ENCODE results near the gene SDC4.

Gene SDC4

DNA sequence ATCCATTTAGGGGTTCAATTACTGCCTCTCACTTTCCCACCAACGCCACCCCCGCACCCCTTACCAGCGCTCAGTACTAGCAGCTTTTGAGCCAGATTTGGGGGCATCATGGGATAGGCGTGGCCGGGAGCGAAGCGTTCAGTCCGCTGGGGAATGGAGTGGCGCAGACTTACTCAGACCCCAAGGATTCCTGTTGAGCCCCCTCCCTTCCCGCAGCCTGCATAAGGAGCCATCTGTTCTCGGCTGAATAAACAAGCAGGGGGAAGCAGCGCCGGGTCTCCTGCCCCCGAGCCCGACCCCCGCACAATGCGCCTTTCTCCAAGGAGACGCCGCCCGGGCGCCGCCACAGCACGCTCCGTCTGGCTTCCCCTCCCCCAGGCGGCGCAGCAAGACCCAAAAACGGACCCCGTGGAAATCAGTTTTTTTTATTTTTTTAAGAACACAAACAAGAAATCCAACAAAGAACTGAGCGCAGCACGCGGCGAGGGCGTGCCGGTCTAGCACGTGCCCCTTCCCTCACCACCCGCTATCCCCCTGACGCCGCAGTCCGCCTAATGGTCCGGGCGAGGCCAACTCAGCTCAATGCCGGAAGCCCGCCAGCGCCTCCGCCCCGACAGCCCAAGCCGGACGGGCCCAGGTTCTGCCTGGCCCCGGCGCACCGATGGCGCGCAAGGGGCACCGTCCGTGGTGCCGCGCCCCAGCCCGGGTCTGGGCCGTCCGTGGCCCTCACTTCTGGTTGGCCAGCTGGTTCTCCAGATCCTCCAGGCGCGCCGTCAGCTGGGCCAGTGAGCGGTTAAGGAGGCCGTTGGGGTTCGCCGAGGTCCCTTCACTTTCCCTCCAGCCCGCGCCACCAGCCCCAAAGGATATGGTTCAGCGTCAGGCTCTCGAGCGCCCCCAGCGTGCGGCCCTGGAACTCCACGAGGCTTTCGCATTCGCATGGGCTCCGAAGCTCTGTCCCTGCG is 54.9 kb downstream of the SDC4 start:
- H3K27me3 ChIP-seq (ENCODE audit: insufficient read depth, low read length, poor library complexity, severe bottlenecking), result no peaks in the 10 kb centered on the region
- no peaks in the 10 kb centered on the region for H3K9me2 ChIP-seq (replicated peaks; ENCODE audit: low read depth, low read length)
- no peaks in the 10 kb centered on the region for H3F3A ChIP-seq (ENCODE audit: low read depth)
- no peaks in the 10 kb centered on the region for H3K4me1 ChIP-seq (ENCODE audit: insufficient read depth, low read length, poor library complexity, severe bottlenecking)
- H3K9ac ChIP-seq (ENCODE audit: low read depth, low read length, poor library complexity, severe bottlenecking), result no peak overlapping the region
- no peak overlapping the region for H3K4me2 ChIP-seq (ENCODE audit: low read depth, low read length, poor library complexity, severe bottlenecking)
- no peaks in the 10 kb centered on the region for H3K36me3 ChIP-seq (ENCODE audit: insufficient read depth, low read length)
- no peak overlapping the region for H3K4me3 ChIP-seq (ENCODE audit: low read length, poor library complexity, severe bottlenecking)
- no peaks in the 10 kb centered on the region for H4K20me1 ChIP-seq (ENCODE audit: insufficient read depth, low read length, poor library complexity, severe bottlenecking)
- H2AFZ ChIP-seq (ENCODE audit: low read length), result no peak overlapping the region
- H3K79me2 ChIP-seq (ENCODE audit: insufficient read depth, low read length), result no peaks in the 10 kb centered on the region
- TF ChIP-seq EZH2phosphoT487 (IDR thresholded peaks at IDR 0.05; ENCODE audit: borderline replicate concordance), result no peak
- no peak for TF ChIP-seq CTCF (conservative IDR thresholded peaks at IDR 0.05; ENCODE audit: low read length)
- no peaks in the 10 kb centered on the region for H3K9me3 ChIP-seq (ENCODE audit: insufficient read depth, low read depth, low read length)

DNA sequence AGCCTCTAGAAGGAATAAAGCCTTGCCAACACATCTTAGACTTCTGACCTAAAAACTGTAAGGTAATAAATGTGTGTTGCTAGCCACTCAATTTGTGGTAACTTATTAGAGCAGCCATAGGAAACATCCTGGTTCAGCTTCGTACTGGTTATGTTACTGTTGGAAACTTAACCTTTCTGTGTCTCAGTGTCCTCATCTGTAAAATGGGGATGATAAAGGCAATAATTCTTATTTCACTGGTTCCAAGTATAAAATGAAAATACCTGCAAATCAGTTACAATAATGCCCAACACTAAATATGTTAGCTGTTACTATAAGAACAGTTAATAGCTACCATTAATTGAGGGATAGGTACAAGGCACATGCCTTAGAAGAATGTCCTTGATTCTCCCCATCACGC is 55.9 kb downstream of the SDC4 start:
- Histone ChIP-seq H3K9ac (ENCODE audit: low read depth, low read length, poor library complexity, severe bottlenecking) (no peak overlapping the region), H3F3A (ENCODE audit: low read depth) (no peaks in the 10 kb centered on the region), H2AFZ (ENCODE audit: low read length) (no peak overlapping the region), H3K36me3 (ENCODE audit: insufficient read depth, low read length) (no peaks in the 10 kb centered on the region), H3K79me2 (ENCODE audit: insufficient read depth, low read length) (no peaks in the 10 kb centered on the region), H3K27me3 (ENCODE audit: insufficient read depth, low read length, poor library complexity, severe bottlenecking) (no peaks in the 10 kb centered on the region), H3K9me3 (ENCODE audit: insufficient read depth, low read depth, low read length) (no peaks in the 10 kb centered on the region), H3K9me2 (replicated peaks; ENCODE audit: low read depth, low read length) (no peaks in the 10 kb centered on the region), H3K4me2 (ENCODE audit: low read depth, low read length, poor library complexity, severe bottlenecking) (no peak overlapping the region), H4K20me1 (ENCODE audit: insufficient read depth, low read length, poor library complexity, severe bottlenecking) (no peaks in the 10 kb centered on the region), H3K4me1 (ENCODE audit: insufficient read depth, low read length, poor library complexity, severe bottlenecking) (no peaks in the 10 kb centered on the region), H3K4me3 (ENCODE audit: low read length, poor library complexity, severe bottlenecking) (no peak overlapping the region)
- TF ChIP-seq CTCF (conservative IDR thresholded peaks at IDR 0.05; ENCODE audit: low read length) (no peak), EZH2phosphoT487 (IDR thresholded peaks at IDR 0.05; ENCODE audit: borderline replicate concordance) (no peak)

- Histone ChIP-seq H3K4me3 (ENCODE audit: low read length, poor library complexity, severe bottlenecking) (no peak overlapping the region), H2AFZ (ENCODE audit: low read length) (no peak overlapping the region), H3K9me3 (ENCODE audit: insufficient read depth, low read depth, low read length) (no peaks in the 10 kb centered on the region), H3K9ac (ENCODE audit: low read depth, low read length, poor library complexity, severe bottlenecking) (no peak overlapping the region), H3K27me3 (ENCODE audit: insufficient read depth, low read length, poor library complexity, severe bottlenecking) (no peaks in the 10 kb centered on the region), H4K20me1 (ENCODE audit: insufficient read depth, low read length, poor library complexity, severe bottlenecking) (no peaks in the 10 kb centered on the region), H3K4me1 (ENCODE audit: insufficient read depth, low read length, poor library complexity, severe bottlenecking) (no peaks in the 10 kb centered on the region), H3F3A (ENCODE audit: low read depth) (no peaks in the 10 kb centered on the region), H3K79me2 (ENCODE audit: insufficient read depth, low read length) (no peaks in the 10 kb centered on the region), H3K4me2 (ENCODE audit: low read depth, low read length, poor library complexity, severe bottlenecking) (no peak overlapping the region), H3K9me2 (replicated peaks; ENCODE audit: low read depth, low read length) (no peaks in the 10 kb centered on the region), H3K36me3 (ENCODE audit: insufficient read depth, low read length) (no peaks in the 10 kb centered on the region)
- TF ChIP-seq CTCF (conservative IDR thresholded peaks at IDR 0.05; ENCODE audit: low read length) (no peak), EZH2phosphoT487 (IDR thresholded peaks at IDR 0.05; ENCODE audit: borderline replicate concordance) (no peak)
These were observed 56.7 kb downstream of the SDC4 start for GRCh38 chr20:45291526-45291925.

All from Loucy (cell line).